ENCODE data around the gene FOCAD. TPM values are rescaled to one million over a fixed set of nuclear protein-coding genes. Genes with fewer than 3 reads are reported as not detected.

FOCAD gene
- total RNA-seq, 1 experiment from 2014 or later, result 40.7 TPM

GRCh38 chr9:20692554-20692953, 8.5 kb downstream of the FOCAD start (continued):
- no peak for TF ChIP-seq RAD21 (IDR thresholded peaks at IDR 0.05; ENCODE audit: low read depth)
- TF ChIP-seq YY1 (IDR thresholded peaks at IDR 0.05; ENCODE audit: extremely low read depth, insufficient replicate concordance, low read depth, low read length), result no peak

GRCh38 chr9:20693068-20693467, 9.0 kb downstream of the FOCAD start:
- ChIA-PET RAD21 (ENCODE audit: low non-redundant PET in 1 of 2, low total read pairs in 2 of 2, uncharacterized antibody in 2 of 2, unreplicated experiment in 2 of 2) (no interaction called here), POLR2A (no interaction called here), CTCF (no interaction called here)
- Histone ChIP-seq H3K36me3 (ENCODE audit: control insufficient read depth in 1 of 2, insufficient read depth in 2 of 2, low read length in 2 of 2) (no peaks in the 10 kb centered on the region), H3K9ac (ENCODE audit: low read length) (no peak overlapping the region), H3K27ac (ENCODE audit: low read depth, low read length) (no peak overlapping the region), H4K20me1 (ENCODE audit: insufficient read depth) (no peaks in the 10 kb centered on the region; the same call in 1 of the 2 replicates), H3K9me3 (ENCODE audit: control insufficient read depth in 1 of 2, insufficient read depth in 1 of 2, low read depth in 1 of 2, low read length in 2 of 2) (no peaks in the 10 kb centered on the region), H3K4me1 (ENCODE audit: control insufficient read depth in 1 of 2, insufficient read depth in 2 of 2, low read length in 2 of 2) (no peaks in the 10 kb centered on the region), H2AFZ (ENCODE audit: low read depth, low read length, poor library complexity, severe bottlenecking) (no peak overlapping the region), H3K79me2 (ENCODE audit: insufficient read depth, low read length) (peaks cover 61% of the 10 kb centered on the region), H3K27me3 (ENCODE audit: insufficient read depth, low read length) (no peaks in the 10 kb centered on the region), H3K9me2 (ENCODE audit: insufficient read depth) (no peaks in the 10 kb centered on the region), H3K4me3 (replicated peaks in 1 of 2; ENCODE audit: low read depth in 1 of 2, low read length in 2 of 2) (no peak overlapping the region), H3K4me2 (ENCODE audit: low read length) (no peak overlapping the region)
- TF ChIP-seq CEBPB (IDR thresholded peaks at IDR 0.05; ENCODE audit: low read depth), result no peak
- no peak for TF ChIP-seq SRF (IDR thresholded peaks at IDR 0.05; ENCODE audit: low read depth)
- no peak for TF ChIP-seq ELF1 (IDR thresholded peaks at IDR 0.05; ENCODE audit: borderline replicate concordance, low read depth)
- TF ChIP-seq POLR2A (IDR thresholded peaks at IDR 0.05; ENCODE audit: borderline replicate concordance, extremely low read depth, insufficient read depth, insufficient read length), result no peak
- no peak for TF ChIP-seq MAX (IDR thresholded peaks at IDR 0.05)
- TF ChIP-seq, protein P1, sequence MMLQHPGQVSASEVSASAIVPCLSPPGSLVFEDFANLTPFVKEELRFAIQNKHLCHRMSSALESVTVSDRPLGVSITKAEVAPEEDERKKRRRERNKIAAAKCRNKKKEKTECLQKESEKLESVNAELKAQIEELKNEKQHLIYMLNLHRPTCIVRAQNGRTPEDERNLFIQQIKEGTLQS (IDR thresholded peaks at IDR 0.05), result no peak
- TF ChIP-seq JUND (IDR thresholded peaks at IDR 0.05), result no peak
- TF ChIP-seq EZH2phosphoT487 (IDR thresholded peaks at IDR 0.05; ENCODE audit: borderline replicate concordance), result no peak
- no TSS peak for BruUV-seq (replicated peaks)
- intact Hi-C loops (cut with micrococcal nuclease), result no loop called here
- ATAC-seq, result no peak
- no peak for DNase-seq (ENCODE audit: low read depth, low spot score)

DNA sequence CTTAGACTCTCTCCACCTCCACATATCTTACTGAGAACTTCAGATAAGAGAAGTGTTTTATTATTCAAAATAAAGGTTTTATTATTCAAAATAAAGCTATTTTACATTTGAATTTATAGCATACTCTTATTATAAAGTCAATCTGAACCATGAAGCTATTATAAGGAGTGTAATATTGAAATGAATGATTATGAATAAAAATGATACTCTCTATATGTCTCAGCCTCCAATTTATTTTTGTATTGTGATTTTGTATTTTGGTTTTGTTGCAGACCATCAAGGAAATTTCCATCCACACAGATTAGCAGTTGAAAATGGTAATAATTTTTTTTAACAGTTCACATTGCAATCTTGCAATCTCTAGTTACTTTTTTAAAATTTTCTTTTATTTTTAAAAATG, 10.2 kb downstream of the FOCAD start:
- no peak overlapping the region for H3K4me3 ChIP-seq (replicated peaks in 1 of 2; ENCODE audit: low read depth in 1 of 2, low read length in 2 of 2)
- CTCF ChIA-PET, result no interaction called here
- H3K9me2 ChIP-seq (ENCODE audit: insufficient read depth), result no peaks in the 10 kb centered on the region
- no TSS peak for BruUV-seq (replicated peaks)
- no peaks in the 10 kb centered on the region for H3K27me3 ChIP-seq (ENCODE audit: insufficient read depth, low read length)
- no peaks in the 10 kb centered on the region for H3K4me1 ChIP-seq (ENCODE audit: control insufficient read depth in 1 of 2, insufficient read depth in 2 of 2, low read length in 2 of 2)
- TF ChIP-seq ZNF274 (IDR thresholded peaks at IDR 0.05; ENCODE audit: low read depth, low read length) (no peak), SIN3A (IDR thresholded peaks at IDR 0.05; ENCODE audit: low read depth) (no peak), TCF7L2 (IDR thresholded peaks at IDR 0.05; ENCODE audit: borderline replicate concordance, extremely low read depth, insufficient read depth, insufficient read length) (no peak), SRF (IDR thresholded peaks at IDR 0.05; ENCODE audit: low read depth) (no peak), RAD21 (IDR thresholded peaks at IDR 0.05; ENCODE audit: low read depth) (no peak)
- POLR2A ChIA-PET, result no interaction called here
- RAD21 ChIA-PET (ENCODE audit: low non-redundant PET in 1 of 2, low total read pairs in 2 of 2, uncharacterized antibody in 2 of 2, unreplicated experiment in 2 of 2), result no interaction called here
- H3K9ac ChIP-seq (ENCODE audit: low read length), result no peak overlapping the region
- no peak overlapping the region for H3K27ac ChIP-seq (ENCODE audit: low read depth, low read length)
- H3K79me2 ChIP-seq (ENCODE audit: insufficient read depth, low read length), result peaks cover 55% of the 10 kb centered on the region
- intact Hi-C loops (cut with micrococcal nuclease), result no loop called here
- H3K9me3 ChIP-seq (ENCODE audit: control insufficient read depth in 1 of 2, insufficient read depth in 1 of 2, low read depth in 1 of 2, low read length in 2 of 2), result no peaks in the 10 kb centered on the region
- no peak overlapping the region for H2AFZ ChIP-seq (ENCODE audit: low read depth, low read length, poor library complexity, severe bottlenecking)
- no peaks in the 10 kb centered on the region; the same call in 1 of the 2 replicates for H4K20me1 ChIP-seq (ENCODE audit: insufficient read depth)
- H3K36me3 ChIP-seq (ENCODE audit: control insufficient read depth in 1 of 2, insufficient read depth in 2 of 2, low read length in 2 of 2), result no peaks in the 10 kb centered on the region
- no peak overlapping the region for H3K4me2 ChIP-seq (ENCODE audit: low read length)
- DNase-seq (ENCODE audit: low read depth, low spot score) (no peak), ATAC-seq (no peak)

Measured in HCT116 (cell line).